SK-N-SH (cell line): Measurements from ENCODE around the gene DDX41. TPM values are rescaled to one million over a fixed set of nuclear protein-coding genes. Genes with fewer than 3 reads are reported as not detected.

Experiments
- CTCF ChIA-PET: fragments of 300-600, 350-600 bp; formaldehyde crosslinking; extraction: SDS; loops from one replicate; lab custom pipeline; 2021; lab: Yijun Ruan, JAX
- POLR2A ChIA-PET: fragments of 350-600 bp; sonication (Branson Sonifier 250); formaldehyde crosslinking; extraction: SDS; loops from one replicate; lab custom pipeline; 2020; ENCODE audit warnings: antibody characterized with exemption, inconsistent platforms; lab: Yijun Ruan, JAX
- DNase-seq: peaks from one replicate; pipeline ENCODE4 v3.0.0; 2012
- H2AFZ ChIP-seq: fragments of 200-600 bp; sonication (generic); 2 replicates; pipeline ENCODE4 v1.8.1; 2016; ENCODE audit warnings: antibody characterized with exemption, mild to moderate bottlenecking, low read depth
- H3F3A ChIP-seq: fragments of 200-600 bp; sonication (generic); replicated peaks from 2 replicates; pipeline ENCODE3; 2016; ENCODE audit warnings: antibody characterized with exemption, mild to moderate bottlenecking; ENCODE audit not compliant: insufficient read depth
- H3K27ac ChIP-seq, 2 experiments: fragments of 200-500 bp in 1 of 2; fragments of 200-600 bp in 1 of 2; sonication (Bioruptor generic) in 1 of 2; sonication (generic), shearing (Covaris generic) in 1 of 2; 2 replicates each; pipeline versions ENCODE4 v1.5.1 to v1.6.1; 2014 to 2016; ENCODE audit warnings: low read depth in 2 of 2, inconsistent platforms in 1 of 2, low read length in 1 of 2, mild to moderate bottlenecking in 1 of 2, mixed read lengths in 1 of 2
- H3K27me3 ChIP-seq: fragments of 200-600 bp; sonication (generic), shearing (Covaris generic); 2 replicates; pipeline ENCODE4 v1.6.1; 2016; ENCODE audit warnings: mixed run types; ENCODE audit not compliant: insufficient read depth
- H3K36me3 ChIP-seq, 2 experiments: fragments of 200-500 bp in 1 of 2; fragments of 200-600 bp in 1 of 2; sonication (Bioruptor generic) in 1 of 2; sonication (generic) in 1 of 2; replicated peaks in 1 of 2; 2 replicates each; pipeline versions ENCODE3 to v1.5.1; 2014 to 2016; ENCODE audit warnings: low read length in 1 of 2, mild to moderate bottlenecking in 1 of 2; ENCODE audit not compliant: insufficient read depth in 2 of 2, control insufficient read depth in 1 of 2
- H3K4me1 ChIP-seq, 2 experiments: fragments of 200-500 bp in 1 of 2; fragments of 200-600 bp in 1 of 2; sonication (Bioruptor generic) in 1 of 2; sonication (generic), shearing (Covaris generic) in 1 of 2; 2 replicates each; pipeline versions ENCODE4 v1.5.1 to v1.6.1; 2014 to 2016; ENCODE audit warnings: low read depth in 1 of 2, low read length in 1 of 2, mixed run types in 1 of 2; ENCODE audit not compliant: insufficient read depth in 2 of 2, control insufficient read depth in 1 of 2
- H3K4me2 ChIP-seq: fragments of 200-600 bp; sonication (generic), shearing (Covaris generic); 2 replicates; pipeline ENCODE4 v1.6.1; 2017; ENCODE audit warnings: mixed run types
- H3K4me3 ChIP-seq, 2 experiments: fragments of 200-500 bp in 1 of 2; fragments of 200-600 bp in 1 of 2; sonication (Bioruptor generic) in 1 of 2; sonication (generic), shearing (Covaris generic) in 1 of 2; 2 replicates each; pipeline versions ENCODE4 v1.5.1 to v1.8.1; 2014 to 2016; ENCODE audit warnings: low read depth in 2 of 2, inconsistent platforms in 1 of 2, low read length in 1 of 2, mild to moderate bottlenecking in 1 of 2, mixed read lengths in 1 of 2, moderate library complexity in 1 of 2
- H3K79me2 ChIP-seq: fragments of 200-600 bp; sonication (generic); 2 replicates; pipeline ENCODE4 v1.8.1; 2017; ENCODE audit warnings: mild to moderate bottlenecking; ENCODE audit not compliant: insufficient read depth
- H3K9ac ChIP-seq: fragments of 200-600 bp; sonication (generic); 2 replicates; pipeline ENCODE4 v1.6.1; 2017; ENCODE audit warnings: mixed run types
- H3K9me2 ChIP-seq: fragments of 200-600 bp; sonication (generic); 2 replicates; pipeline ENCODE4 v1.6.1; 2017; ENCODE audit warnings: mixed run types
- H3K9me3 ChIP-seq: fragments of 200-600 bp; sonication (generic); 2 replicates; pipeline ENCODE4 v1.6.1; 2017; ENCODE audit warnings: mixed run types, mild to moderate bottlenecking, moderate library complexity
- H4K20me1 ChIP-seq: fragments of 200-600 bp; sonication (generic); 2 replicates; pipeline ENCODE4 v1.6.1; 2017; ENCODE audit warnings: mild to moderate bottlenecking, mixed run types; ENCODE audit not compliant: insufficient read depth
- ELF1 ChIP-seq: IDR thresholded peaks from 2 replicates; pipeline ENCODE4 v1.4.0; 2012
- EP300 ChIP-seq, 2 experiments: IDR thresholded peaks; 2 replicates each; pipeline versions ENCODE4 v1.4.0 to v1.6.1; 2012; ENCODE audit warnings: borderline replicate concordance in 1 of 2, low read depth in 1 of 2, low read length in 1 of 2
- MXI1 ChIP-seq: IDR thresholded peaks from 2 replicates; pipeline ENCODE4 v1.6.1; 2012; ENCODE audit warnings: mild to moderate bottlenecking, low read depth, low read length, improper control_type of control experiment
- NFIC ChIP-seq: IDR thresholded peaks from 2 replicates; pipeline ENCODE4 v1.4.0; 2012; ENCODE audit warnings: borderline replicate concordance
- NRF1 ChIP-seq: IDR thresholded peaks from 2 replicates; pipeline ENCODE4 v1.6.1; 2012; ENCODE audit warnings: low read depth, mild to moderate bottlenecking, low read length
- TAF1 ChIP-seq: IDR thresholded peaks from 2 replicates; pipeline ENCODE4 v1.6.1; 2012; ENCODE audit warnings: low read depth, mild to moderate bottlenecking, low read length, moderate library complexity, borderline replicate concordance
- TCF12 ChIP-seq: IDR thresholded peaks from 2 replicates; pipeline ENCODE4 v1.4.0; 2012
- TEAD4 ChIP-seq: IDR thresholded peaks from 2 replicates; pipeline ENCODE4 v1.4.0; 2012; ENCODE audit warnings: mild to moderate bottlenecking, borderline replicate concordance; ENCODE audit not compliant: insufficient read depth
- YY1 ChIP-seq: IDR thresholded peaks from 2 replicates; pipeline ENCODE4 v1.4.0; 2012; ENCODE audit warnings: low read depth, mild to moderate bottlenecking
- WGBS: methylation state at CpG from one replicate; pipeline ENCODE4 v1.1.6; 2017; ENCODE audit warnings: low lambda C conversion rate; 5-methylcytosine and 5-hydroxymethylcytosine counted together
- polyA plus RNA-seq, 3 experiments: library from polyadenylated mRNA; depleted of rRNA; stranded (reverse); fragments of >200 nt; gene quantifications; 2 replicates each; pipeline ENCODE4 v1.2.3, GENCODE V29; 2012
- TF ChIP-seq, protein P1 (sequence below): IDR thresholded peaks from 2 replicates; pipeline ENCODE4 v1.4.0; 2012; ENCODE audit warnings: low read depth, borderline replicate concordance
- TF ChIP-seq, protein P2 (sequence below): fragments of 200-600 bp; sonication (generic); IDR thresholded peaks from 2 replicates; pipeline ENCODE4 v1.6.1; 2017; ENCODE audit warnings: antibody characterized with exemption, mild to moderate bottlenecking, moderate library complexity
- TF ChIP-seq, protein P3 (sequence below): IDR thresholded peaks from 2 replicates; pipeline ENCODE4 v1.6.1; 2012; ENCODE audit warnings: mild to moderate bottlenecking, low read depth, low read length, moderate library complexity
- TF ChIP-seq, protein P4 (sequence below): fragments of 150-350 bp; IDR thresholded peaks from 2 replicates; pipeline ENCODE4 v1.6.1; 2017; ENCODE audit warnings: antibody characterized with exemption, low read length, low read depth, borderline replicate concordance

Gene DDX41
- polyA plus RNA-seq, 1 of the 3 experiments (the other 2 are of a cell fraction), result 176 TPM

DNA sequence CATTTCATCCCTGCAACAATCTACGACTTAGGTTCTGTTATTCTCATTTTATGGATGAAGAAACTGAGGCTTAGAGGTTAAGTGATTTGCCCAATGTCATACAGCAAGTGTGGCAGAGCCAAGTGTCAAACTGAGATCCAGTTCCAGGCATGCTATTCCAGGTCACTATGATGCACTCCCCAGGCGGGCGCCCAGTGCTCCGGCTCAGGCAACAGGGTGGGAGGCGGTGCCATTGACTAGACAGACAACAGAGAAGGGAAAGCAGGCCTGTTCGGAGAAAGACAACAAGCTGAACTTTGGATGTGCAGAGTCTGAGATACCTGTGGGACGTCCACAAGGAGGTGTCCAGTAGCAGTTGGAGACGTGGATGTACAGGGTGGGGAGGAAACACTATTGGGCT, 10.8 kb upstream of the DDX41 start:
- Histone ChIP-seq H3K9me3 (no peaks in the 10 kb centered on the region), H2AFZ (no peak overlapping the region), H3K4me2 (no peak overlapping the region), H3F3A (no peaks in the 10 kb centered on the region), H3K9me2 (no peaks in the 10 kb centered on the region), H3K4me3 (no peak overlapping the region), H4K20me1 (peaks cover 3% of the 10 kb centered on the region; the same call in 1 of the 2 replicates), H3K27ac (no peak overlapping the region), H3K9ac (no peak overlapping the region), H3K4me1 (peaks cover 0 to 14% of the 10 kb centered on the region in 2 experiments; a peak in 1 of 4 replicates), H3K36me3 (peaks cover 23 to 85% of the 10 kb centered on the region in 2 experiments), H3K27me3 (no peaks in the 10 kb centered on the region), H3K79me2 (peaks cover 4% of the 10 kb centered on the region; the same call in 1 of the 2 replicates)
- TF ChIP-seq NRF1 (no peak), TEAD4 (no peak), TAF1 (no peak), TCF12 (no peak)
- TF ChIP-seq, protein P1, sequence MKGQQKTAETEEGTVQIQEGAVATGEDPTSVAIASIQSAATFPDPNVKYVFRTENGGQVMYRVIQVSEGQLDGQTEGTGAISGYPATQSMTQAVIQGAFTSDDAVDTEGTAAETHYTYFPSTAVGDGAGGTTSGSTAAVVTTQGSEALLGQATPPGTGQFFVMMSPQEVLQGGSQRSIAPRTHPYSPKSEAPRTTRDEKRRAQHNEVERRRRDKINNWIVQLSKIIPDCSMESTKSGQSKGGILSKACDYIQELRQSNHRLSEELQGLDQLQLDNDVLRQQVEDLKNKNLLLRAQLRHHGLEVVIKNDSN, result no peak
- TF ChIP-seq, protein P2, sequence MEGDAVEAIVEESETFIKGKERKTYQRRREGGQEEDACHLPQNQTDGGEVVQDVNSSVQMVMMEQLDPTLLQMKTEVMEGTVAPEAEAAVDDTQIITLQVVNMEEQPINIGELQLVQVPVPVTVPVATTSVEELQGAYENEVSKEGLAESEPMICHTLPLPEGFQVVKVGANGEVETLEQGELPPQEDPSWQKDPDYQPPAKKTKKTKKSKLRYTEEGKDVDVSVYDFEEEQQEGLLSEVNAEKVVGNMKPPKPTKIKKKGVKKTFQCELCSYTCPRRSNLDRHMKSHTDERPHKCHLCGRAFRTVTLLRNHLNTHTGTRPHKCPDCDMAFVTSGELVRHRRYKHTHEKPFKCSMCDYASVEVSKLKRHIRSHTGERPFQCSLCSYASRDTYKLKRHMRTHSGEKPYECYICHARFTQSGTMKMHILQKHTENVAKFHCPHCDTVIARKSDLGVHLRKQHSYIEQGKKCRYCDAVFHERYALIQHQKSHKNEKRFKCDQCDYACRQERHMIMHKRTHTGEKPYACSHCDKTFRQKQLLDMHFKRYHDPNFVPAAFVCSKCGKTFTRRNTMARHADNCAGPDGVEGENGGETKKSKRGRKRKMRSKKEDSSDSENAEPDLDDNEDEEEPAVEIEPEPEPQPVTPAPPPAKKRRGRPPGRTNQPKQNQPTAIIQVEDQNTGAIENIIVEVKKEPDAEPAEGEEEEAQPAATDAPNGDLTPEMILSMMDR, result no peak
- ChIA-PET CTCF (no interaction called here), POLR2A (no interaction called here)
- no peak for DNase-seq
- 97% methylated on average over 8 of the region's 8 CpGs for WGBS

DNA sequence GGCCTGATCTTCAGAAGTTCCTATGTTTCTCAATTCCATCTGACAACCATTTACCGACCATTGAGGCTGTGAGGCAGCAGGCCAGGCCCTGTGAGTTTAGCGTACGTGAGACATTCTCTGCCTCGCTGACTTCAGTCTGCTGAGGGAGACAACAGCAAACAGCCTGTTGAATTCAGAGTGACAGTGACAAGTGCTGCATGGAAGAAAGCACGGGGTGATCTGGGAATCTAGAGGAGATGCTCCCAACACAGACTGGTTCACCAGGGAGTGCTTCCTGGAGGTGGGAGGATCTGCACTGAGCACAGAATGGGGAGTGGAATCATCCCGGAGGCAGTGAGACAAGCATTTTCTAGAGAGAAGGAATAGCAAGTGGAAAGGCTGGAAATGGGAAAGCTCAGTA, 10.0 kb upstream of the DDX41 start:
- no peaks in the 10 kb centered on the region for H3F3A ChIP-seq
- no peaks in the 10 kb centered on the region for H4K20me1 ChIP-seq
- no peaks in the 10 kb centered on the region for H3K9me3 ChIP-seq
- CTCF ChIA-PET, result no interaction called here
- peaks cover 0 to 14% of the 10 kb centered on the region in 2 experiments; a peak in 1 of 4 replicates for H3K4me1 ChIP-seq
- H3K36me3 ChIP-seq, result peaks cover 23 to 86% of the 10 kb centered on the region in 2 experiments
- no peak overlapping the region for H3K9ac ChIP-seq
- DNase-seq, result no peak
- no peaks in the 10 kb centered on the region for H3K9me2 ChIP-seq
- H3K27me3 ChIP-seq, result no peaks in the 10 kb centered on the region
- no peak overlapping the region for H3K4me2 ChIP-seq
- H3K4me3 ChIP-seq, result no peak overlapping the region
- WGBS, result 96% methylated on average over 6 of the region's 6 CpGs
- TF ChIP-seq MXI1 (no peak), EP300 (IDR thresholded peaks at IDR 0.05; ENCODE audit: borderline replicate concordance in 1 of 2, low read depth in 1 of 2, low read length in 1 of 2) (no peak), ELF1 (no peak), YY1 (no peak), NFIC (no peak)
- TF ChIP-seq, protein P3, sequence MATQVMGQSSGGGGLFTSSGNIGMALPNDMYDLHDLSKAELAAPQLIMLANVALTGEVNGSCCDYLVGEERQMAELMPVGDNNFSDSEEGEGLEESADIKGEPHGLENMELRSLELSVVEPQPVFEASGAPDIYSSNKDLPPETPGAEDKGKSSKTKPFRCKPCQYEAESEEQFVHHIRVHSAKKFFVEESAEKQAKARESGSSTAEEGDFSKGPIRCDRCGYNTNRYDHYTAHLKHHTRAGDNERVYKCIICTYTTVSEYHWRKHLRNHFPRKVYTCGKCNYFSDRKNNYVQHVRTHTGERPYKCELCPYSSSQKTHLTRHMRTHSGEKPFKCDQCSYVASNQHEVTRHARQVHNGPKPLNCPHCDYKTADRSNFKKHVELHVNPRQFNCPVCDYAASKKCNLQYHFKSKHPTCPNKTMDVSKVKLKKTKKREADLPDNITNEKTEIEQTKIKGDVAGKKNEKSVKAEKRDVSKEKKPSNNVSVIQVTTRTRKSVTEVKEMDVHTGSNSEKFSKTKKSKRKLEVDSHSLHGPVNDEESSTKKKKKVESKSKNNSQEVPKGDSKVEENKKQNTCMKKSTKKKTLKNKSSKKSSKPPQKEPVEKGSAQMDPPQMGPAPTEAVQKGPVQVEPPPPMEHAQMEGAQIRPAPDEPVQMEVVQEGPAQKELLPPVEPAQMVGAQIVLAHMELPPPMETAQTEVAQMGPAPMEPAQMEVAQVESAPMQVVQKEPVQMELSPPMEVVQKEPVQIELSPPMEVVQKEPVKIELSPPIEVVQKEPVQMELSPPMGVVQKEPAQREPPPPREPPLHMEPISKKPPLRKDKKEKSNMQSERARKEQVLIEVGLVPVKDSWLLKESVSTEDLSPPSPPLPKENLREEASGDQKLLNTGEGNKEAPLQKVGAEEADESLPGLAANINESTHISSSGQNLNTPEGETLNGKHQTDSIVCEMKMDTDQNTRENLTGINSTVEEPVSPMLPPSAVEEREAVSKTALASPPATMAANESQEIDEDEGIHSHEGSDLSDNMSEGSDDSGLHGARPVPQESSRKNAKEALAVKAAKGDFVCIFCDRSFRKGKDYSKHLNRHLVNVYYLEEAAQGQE, result no peak
- TF ChIP-seq, protein P4, sequence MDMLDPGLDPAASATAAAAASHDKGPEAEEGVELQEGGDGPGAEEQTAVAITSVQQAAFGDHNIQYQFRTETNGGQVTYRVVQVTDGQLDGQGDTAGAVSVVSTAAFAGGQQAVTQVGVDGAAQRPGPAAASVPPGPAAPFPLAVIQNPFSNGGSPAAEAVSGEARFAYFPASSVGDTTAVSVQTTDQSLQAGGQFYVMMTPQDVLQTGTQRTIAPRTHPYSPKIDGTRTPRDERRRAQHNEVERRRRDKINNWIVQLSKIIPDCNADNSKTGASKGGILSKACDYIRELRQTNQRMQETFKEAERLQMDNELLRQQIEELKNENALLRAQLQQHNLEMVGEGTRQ, result no peak
- TF ChIP-seq, protein P2, result no peak
- H3K79me2 ChIP-seq, result no peaks in the 10 kb centered on the region
- no peak overlapping the region for H2AFZ ChIP-seq
- H3K27ac ChIP-seq, result no peak overlapping the region
- POLR2A ChIA-PET, result no interaction called here
